ENCODE data around the gene GPD1. TPM values are rescaled to one million over a fixed set of nuclear protein-coding genes. Genes with fewer than 3 reads are reported as not detected.
"Not testable (repeated sequence)": the region's sequence is repeated elsewhere in the genome, so short reads cannot be mapped to it uniquely, and the experiment has no call there.

GPD1 gene
- total RNA-seq, 1 donor from 2014 or later = 0.48 TPM

- DNase-seq (ENCODE audit: low spot score) = no peak
These were observed 19.4 kb downstream of the GPD1 start for GRCh38 chr12:50123203-50123602.

- no peak for DNase-seq (ENCODE audit: low spot score)
These were observed 23.7 kb downstream of the GPD1 start for GRCh38 chr12:50127546-50127945.

- DNase-seq (ENCODE audit: low spot score) = no peak
These were observed 25.5 kb downstream of the GPD1 start for GRCh38 chr12:50129290-50129689.

- DNase-seq (ENCODE audit: low spot score) = no peak
These were observed 28.8 kb downstream of the GPD1 start for GRCh38 chr12:50132505-50133135.

- DNase-seq (ENCODE audit: low spot score) = no peak
These were observed 39.2 kb downstream of the GPD1 start for GRCh38 chr12:50142993-50143392.

- no peak for DNase-seq (ENCODE audit: low spot score)
These were observed 41.6 kb downstream of the GPD1 start for GRCh38 chr12:50145439-50145838.

GRCh38 chr12:50147281-50147680 is 43.5 kb downstream of the GPD1 start:
- DNase-seq (ENCODE audit: low spot score) = no peak

- DNase-seq (ENCODE audit: low spot score) = not testable (repeated sequence)
These were observed 44.2 kb downstream of the GPD1 start for GRCh38 chr12:50148011-50148410.

GRCh38 chr12:50149311-50149710 is 45.5 kb downstream of the GPD1 start:
- no peak for DNase-seq (ENCODE audit: low spot score)

GRCh38 chr12:50151047-50151687 is 47.4 kb downstream of the GPD1 start:
- DNase-seq (ENCODE audit: low spot score) = no peak

GRCh38 chr12:50154947-50155346 is 51.1 kb downstream of the GPD1 start:
- not testable (repeated sequence) for DNase-seq (ENCODE audit: low spot score)

- no peak for DNase-seq (ENCODE audit: low spot score)
These were observed 52.8 kb downstream of the GPD1 start for GRCh38 chr12:50156641-50157040.

GRCh38 chr12:50157259-50157658 is 53.5 kb downstream of the GPD1 start:
- no peak for DNase-seq (ENCODE audit: low spot score)

GRCh38 chr12:50160643-50161042 is 56.8 kb downstream of the GPD1 start:
- DNase-seq (ENCODE audit: low spot score) = no peak

Other genes starting within 250 kb of the GPD1 start
- 10.4 TPM for gene FAIM2, start 200.1 kb upstream of the GPD1 start, total RNA-seq (ENCODE audit: insufficient read depth, low replicate concordance)
- 0.24 TPM for gene AQP2, start 153.3 kb upstream of the GPD1 start, total RNA-seq (ENCODE audit: insufficient read depth, low replicate concordance)
- 7.2 TPM for gene AQP5, start 142.1 kb upstream of the GPD1 start, total RNA-seq (ENCODE audit: insufficient read depth, low replicate concordance)
- 0.48 TPM for gene AQP6, start 131.1 kb upstream of the GPD1 start, total RNA-seq (ENCODE audit: insufficient read depth, low replicate concordance)
- gene RACGAP1, start 78.5 kb upstream of the GPD1 start, total RNA-seq (ENCODE audit: insufficient read depth, low replicate concordance) = 27.2 TPM
- gene ASIC1, start 46.4 kb upstream of the GPD1 start, total RNA-seq (ENCODE audit: insufficient read depth, low replicate concordance) = 1.7 TPM
- gene SMARCD1, start 18.7 kb upstream of the GPD1 start, total RNA-seq (ENCODE audit: insufficient read depth, low replicate concordance) = 33.0 TPM
- gene COX14, start 8.2 kb downstream of the GPD1 start, total RNA-seq (ENCODE audit: insufficient read depth, low replicate concordance) = 42.9 TPM
- 169 TPM for gene CERS5, start 63.4 kb downstream of the GPD1 start, total RNA-seq (ENCODE audit: insufficient read depth, low replicate concordance)
- 147 TPM for gene LIMA1, start 179.5 kb downstream of the GPD1 start, total RNA-seq (ENCODE audit: insufficient read depth, low replicate concordance)